ENCODE results near the gene ASPG.

ASPG gene

DNA sequence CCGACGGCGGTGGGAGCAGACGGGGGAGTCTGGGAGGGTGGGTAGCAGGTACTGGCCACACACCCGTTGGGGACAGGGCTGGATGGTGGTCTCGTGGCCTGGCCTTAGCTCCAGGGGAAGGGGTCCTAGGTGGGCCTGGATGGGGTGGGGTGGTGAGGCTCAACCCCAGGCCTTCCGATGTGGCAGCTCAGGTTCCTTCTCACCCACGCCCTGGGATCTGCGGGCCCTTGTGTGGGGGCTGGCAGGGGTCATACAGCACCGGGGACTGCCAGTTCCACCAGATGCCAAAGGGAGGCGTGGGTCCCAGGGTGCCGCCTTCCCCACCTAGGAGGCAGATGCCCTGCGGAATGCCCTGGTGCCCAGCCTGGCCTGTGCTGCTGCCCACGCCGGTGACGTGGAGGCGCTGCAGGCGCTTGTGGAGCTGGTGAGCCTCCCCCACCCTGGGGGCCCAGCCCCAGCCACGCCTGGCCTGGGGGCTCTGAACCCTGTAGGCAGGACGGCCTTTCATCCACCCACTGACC is 21.0 kb downstream of the ASPG start:
- DNase-seq: no peak

GRCh38 chr14:104107101-104107581 is 21.6 kb downstream of the ASPG start:
- no peak for DNase-seq

DNA sequence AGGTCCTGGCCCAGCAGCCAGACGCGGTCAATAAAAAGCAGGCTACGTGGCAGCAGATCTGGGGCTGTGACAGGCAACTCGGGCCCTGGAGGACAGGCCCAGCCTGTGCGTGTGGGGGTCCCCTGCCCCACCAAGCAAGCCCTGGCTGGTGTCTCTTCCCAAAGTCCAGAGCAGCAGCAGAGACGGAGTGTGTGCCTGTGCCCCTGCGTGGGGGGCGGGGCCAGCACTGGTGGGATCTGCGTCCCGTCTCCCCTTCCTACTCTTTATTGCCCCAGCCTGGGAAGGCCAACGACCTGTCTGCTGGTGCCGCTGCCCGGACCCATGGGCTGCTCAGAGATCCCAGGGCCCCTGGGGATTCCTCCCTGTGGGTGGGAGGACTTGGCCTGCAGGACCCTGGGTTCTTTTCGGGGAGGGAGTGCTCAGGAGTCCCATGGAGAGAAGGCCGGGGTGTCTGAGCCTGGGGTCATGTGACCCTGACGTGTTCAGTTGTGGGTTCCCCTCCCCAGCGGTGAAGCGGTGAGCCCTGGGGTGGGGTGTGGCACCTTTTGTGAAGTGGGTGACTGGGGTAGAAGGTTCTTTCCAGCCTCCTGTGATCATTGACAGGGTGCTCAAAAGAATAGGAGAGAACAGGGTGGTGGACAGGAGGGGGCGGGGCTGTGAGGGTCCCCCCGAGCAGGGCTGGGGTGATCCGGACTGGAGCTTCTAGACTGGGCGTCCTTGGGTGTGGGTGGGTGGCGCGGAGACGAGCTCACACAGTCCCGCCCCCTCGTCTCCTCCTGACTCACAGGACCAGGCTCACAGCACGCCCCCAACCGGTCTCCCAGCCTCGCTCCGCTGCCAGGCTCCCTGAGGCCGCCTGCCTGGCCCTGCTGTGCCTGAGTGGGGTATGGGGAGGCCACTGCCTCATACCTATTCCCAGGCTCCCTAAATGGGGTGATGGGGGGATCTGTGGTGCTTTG is 22.4 kb downstream of the ASPG start:
- DNase-seq: no peak

- DNase-seq: no peak
These were observed 23.4 kb downstream of the ASPG start for GRCh38 chr14:104108570-104109541.

- DNase-seq: no peak
These were observed 24.3 kb downstream of the ASPG start for GRCh38 chr14:104109731-104110361.

DNA sequence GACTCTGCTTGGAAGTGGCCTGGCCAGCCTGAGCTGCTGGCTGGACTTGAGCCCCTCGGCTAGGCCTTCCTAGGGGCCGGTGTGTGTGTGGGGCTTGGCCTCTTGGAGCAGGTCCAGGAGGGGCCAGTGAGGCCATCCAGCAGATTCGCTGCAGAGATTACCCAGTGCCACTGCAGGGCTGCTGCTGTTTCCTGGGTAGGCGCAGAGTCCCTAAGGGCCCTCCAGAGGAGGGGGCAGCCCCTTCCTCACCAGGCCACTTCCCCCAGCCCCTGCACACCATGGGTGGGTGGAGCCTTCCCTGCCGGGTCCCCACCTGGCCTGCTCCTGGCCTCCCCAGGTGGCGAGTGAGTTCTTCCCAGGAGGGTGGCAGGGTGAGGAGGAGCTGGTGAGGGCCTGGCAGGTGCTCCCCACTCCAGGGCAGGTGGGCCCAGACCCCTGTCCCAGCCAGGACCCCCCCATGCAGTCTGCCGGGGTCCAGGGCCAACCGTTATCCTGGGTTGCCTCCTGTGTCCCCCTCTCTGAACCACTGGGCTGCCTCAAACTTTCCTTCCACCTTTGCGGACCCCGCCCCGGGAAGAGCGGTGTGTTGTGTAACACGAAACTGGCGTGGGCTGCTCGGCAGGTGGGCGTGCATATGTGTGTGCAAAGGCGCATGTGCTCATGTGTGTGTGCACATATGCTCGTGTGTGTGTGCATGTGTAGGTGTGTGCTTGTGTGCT is 25.1 kb downstream of the ASPG start:
- DNase-seq: no peak

DNA sequence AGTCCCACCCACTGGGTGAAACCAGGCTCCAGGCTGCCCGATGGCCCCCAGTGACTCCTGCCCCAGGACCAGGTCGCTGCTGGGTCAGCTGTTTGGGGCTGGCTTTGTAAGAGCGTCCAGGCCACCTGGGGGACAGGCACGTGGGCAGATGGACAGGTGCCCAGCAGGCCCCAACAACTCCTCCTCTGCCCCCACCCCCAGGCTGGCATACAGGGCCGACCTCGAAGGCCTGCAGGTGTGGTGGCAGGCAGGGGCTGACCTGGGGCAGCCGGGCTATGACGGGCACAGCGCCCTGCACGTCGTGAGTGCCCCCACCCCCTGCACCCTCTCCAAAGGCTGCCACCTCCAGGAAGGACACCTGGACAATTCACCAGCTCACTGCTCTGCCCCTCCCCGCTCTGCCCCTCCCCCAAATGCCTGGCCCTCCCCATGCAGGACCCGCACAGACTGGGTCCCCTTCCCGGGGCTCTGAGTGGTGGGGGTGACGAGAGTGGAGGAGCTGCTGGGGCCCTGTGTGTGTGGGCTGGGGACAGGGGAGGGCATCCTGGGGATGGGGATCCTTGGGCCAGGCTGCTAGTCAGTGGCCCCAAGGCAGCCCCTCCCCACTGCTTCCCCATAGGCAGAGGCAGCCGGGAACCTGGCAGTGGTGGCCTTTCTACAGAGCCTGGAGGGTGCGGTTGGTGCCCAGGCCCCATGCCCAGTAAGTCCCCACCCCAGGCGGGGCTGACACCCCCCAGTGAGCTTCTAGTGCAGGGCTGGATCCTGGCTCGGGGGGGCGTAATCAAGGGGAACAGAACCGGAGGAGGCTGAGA is 26.0 kb downstream of the ASPG start:
- DNase-seq: no peak

- DNase-seq: no peak
These were observed 26.6 kb downstream of the ASPG start for GRCh38 chr14:104112113-104112505.

DNA sequence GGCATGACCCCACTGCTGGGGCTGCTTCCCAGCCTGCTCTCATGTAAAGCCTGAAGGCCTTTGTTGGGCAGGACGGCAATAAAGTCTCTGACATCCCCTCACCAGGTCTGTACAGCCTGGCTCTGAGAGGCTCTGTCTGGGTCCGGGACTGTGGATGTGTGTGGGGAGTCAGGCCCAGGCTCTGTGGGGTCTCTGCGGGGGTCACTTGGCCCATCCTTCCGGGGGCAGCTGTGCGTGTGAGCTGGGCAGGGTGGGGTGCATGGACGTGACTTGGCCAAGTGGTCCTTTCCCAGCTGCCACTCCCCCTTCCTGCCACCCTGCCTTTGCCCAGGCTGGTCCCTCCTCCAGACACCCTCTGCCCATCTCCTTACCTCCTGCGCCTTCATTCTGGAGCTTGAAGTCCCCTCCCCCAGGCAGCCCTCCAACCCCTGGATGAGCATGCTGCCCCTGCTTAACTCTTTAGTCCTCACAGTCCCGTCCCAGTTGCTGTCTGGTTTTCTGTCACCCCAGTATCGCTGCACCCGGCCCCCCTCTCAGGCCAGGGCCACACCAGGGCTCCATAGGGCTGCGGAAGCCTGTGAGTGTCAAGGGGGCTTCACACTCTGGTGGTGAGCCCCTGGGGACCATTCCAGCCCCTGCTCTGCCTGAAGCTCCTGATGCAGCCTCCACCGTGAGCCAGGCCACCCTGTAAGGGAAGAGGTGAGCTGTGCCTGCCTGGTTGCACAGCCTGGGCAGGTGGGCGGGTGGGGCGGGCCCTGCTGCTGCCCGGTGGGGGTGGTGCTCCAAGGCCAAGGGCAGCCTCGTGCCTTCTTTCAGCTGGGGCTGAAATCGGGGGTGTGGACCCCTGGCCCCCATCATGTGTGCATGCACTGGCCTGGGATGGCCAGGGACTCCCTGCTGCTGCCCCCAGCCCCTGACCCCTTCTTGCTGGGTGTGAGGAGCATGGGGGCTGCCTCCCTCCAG is 27.4 kb downstream of the ASPG start:
- DNase-seq: no peak

GRCh38 chr14:104113631-104114420 is 28.3 kb downstream of the ASPG start:
- no peak for DNase-seq

DNA sequence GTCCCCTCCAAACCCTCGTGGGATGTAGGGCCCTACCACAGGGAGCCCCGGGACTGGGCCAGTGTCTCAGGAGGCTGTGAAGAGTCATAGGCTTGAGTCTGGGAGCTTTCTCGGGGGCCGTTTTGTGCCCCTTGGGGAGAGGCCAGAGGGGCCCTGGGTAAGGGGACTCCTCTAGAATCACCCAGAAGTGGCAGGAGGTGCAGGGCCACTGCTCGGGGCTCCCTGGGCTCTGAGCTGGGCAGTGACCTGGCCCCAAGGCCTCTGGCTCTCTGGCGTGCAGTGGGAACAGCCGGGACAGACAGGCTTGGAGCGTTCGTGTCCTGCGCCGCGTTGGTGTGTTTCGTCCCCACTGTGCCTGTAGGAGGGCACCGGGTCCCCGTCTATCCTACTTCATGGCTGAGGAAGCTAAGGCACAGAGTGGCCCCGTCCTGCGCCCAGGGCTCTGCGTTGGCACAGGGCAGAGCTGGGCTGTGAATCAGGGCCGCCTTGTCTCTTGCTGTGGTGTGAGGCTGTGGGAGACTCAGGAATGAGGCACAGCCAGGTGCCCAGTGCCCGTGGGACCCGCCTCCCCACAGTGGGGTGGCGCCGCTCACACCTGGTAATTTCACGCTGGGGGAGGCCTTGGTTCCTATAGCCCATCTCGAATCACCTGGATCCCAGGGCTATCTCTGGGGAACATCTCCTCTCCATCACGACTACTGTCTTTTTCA is 29.1 kb downstream of the ASPG start:
- DNase-seq: no peak

DNA sequence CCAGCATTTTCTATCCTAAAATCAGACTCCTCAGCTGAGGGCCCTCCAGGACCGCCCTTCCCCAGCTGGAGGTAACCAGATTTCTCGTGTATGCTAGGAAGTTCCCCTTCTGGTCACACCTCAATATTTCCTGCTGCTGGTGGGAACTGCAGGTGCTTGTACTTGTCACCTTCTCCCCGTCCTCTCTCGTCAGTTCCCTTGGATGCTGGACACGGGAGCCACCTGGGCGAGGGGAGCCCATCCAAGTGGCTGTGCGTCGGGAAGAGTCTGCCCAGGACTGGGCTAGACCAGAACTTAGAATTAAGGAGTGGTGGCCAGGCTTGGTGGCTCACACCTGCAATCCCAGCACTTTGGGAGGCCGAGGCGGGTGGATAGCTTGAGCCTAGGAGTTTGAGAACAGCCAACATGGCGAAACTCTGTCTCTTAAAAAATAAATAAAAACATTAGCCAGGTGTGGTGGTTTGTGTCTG is 29.7 kb downstream of the ASPG start:
- DNase-seq: no peak

DNA sequence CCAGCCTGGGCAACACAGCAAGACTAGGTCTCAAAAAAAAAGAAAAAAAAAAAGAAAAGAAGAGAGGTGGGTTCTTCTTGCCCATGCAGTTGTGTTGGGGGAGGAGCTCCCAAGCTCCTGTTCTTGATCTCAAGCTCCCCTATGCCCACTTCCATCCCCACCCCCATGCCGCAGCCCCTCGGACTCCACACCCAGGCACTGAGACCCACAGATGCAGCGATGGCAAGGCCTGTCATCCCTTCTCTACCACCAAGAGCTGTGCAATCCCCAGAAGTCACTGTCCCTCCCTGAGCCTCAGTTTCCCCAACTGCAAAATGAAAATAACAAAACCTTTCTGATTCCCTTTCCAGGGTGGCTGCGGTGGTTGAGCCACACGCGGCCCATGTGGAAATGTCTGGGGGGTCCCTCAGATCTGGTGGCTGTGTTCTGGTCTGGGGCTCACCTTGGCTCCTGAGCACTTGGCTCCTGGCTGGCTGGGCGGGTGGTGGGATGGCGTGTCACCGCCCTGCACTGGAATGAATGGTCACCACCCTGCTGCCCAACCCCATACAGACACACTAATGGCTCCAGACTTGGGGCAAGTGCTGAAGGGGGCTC is 30.3 kb downstream of the ASPG start:
- DNase-seq: no peak

DNA sequence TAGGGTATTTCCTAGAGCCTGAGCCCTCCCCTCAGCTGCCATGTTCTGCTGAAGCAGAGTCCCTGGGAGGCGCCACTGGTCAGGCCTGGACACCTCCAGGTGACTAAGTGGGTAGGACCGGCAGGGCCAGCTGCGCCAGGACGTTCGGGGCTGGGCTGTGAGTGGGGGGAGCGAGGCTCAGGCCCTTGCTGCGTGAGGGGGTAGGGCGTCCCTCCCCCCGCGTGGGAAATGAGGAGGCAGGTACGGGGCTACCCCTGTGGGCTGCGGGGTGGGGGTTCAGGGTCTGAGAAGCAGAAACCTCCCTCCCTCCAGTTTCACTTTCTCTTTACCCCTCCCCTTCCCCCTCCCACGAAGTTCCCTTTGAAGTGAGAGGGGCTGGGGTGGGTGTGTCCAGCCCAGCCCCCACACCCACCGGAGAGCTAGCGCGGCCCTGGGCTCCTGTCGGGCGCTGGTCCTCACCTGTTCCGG is 30.8 kb downstream of the ASPG start:
- DNase-seq: no peak

- DNase-seq: no peak
These were observed 31.3 kb downstream of the ASPG start for GRCh38 chr14:104116756-104117340.

GRCh38 chr14:104117341-104118005 is 32.0 kb downstream of the ASPG start:
- DNase-seq: no peak

Measured in cortex of kidney (tissue), 1 donor.